ENCODE results near the gene SNAI3.

SNAI3 gene

DNA sequence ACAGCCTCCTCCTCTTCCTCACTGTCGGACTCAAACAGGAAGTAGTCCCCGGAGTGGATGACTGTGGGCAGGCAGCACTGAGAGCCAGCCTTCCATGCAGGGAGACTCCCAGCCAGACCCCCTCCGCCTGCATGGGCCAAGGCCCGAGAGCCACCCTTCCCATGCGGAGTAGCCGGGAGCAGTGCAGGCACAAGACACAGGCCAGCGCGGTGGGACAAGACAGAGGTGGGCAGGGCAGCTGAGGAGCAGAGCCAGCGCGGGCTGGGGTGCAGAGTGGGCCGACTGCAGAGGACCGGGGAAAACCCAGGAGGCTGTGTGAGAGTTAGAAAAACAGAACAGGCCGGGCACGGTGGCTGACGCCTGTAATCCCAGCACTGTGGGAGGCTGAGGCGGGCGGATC is 37.6 kb upstream of the SNAI3 start:
- H3K9ac ChIP-seq (ENCODE audit: low read length): no peak overlapping the region
- no peak overlapping the region for H3K27ac ChIP-seq (ENCODE audit: low read depth, low read length)
- no peak overlapping the region for H3K4me2 ChIP-seq (ENCODE audit: low read depth, low read length, poor library complexity, severe bottlenecking)
- no peaks in the 10 kb centered on the region for H4K20me1 ChIP-seq (ENCODE audit: low read depth, low read length)
- no peaks in the 10 kb centered on the region for H3K79me2 ChIP-seq (ENCODE audit: insufficient read depth, low read length)
- H3K9me2 ChIP-seq (replicated peaks; ENCODE audit: insufficient read depth, low read length): no peaks in the 10 kb centered on the region
- TF ChIP-seq EZH2phosphoT487 (conservative IDR thresholded peaks at IDR 0.05; ENCODE audit: low read length): no peak
- TF ChIP-seq, protein P1, sequence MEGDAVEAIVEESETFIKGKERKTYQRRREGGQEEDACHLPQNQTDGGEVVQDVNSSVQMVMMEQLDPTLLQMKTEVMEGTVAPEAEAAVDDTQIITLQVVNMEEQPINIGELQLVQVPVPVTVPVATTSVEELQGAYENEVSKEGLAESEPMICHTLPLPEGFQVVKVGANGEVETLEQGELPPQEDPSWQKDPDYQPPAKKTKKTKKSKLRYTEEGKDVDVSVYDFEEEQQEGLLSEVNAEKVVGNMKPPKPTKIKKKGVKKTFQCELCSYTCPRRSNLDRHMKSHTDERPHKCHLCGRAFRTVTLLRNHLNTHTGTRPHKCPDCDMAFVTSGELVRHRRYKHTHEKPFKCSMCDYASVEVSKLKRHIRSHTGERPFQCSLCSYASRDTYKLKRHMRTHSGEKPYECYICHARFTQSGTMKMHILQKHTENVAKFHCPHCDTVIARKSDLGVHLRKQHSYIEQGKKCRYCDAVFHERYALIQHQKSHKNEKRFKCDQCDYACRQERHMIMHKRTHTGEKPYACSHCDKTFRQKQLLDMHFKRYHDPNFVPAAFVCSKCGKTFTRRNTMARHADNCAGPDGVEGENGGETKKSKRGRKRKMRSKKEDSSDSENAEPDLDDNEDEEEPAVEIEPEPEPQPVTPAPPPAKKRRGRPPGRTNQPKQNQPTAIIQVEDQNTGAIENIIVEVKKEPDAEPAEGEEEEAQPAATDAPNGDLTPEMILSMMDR (IDR thresholded peaks at IDR 0.05; ENCODE audit: insufficient read depth, low read length, poor library complexity, severe bottlenecking): no peak
- no peaks in the 10 kb centered on the region for H3K27me3 ChIP-seq (ENCODE audit: low read length)
- no peaks in the 10 kb centered on the region for H3K36me3 ChIP-seq (ENCODE audit: low read length)
- H2AFZ ChIP-seq (ENCODE audit: low read depth, low read length, severe bottlenecking): no peak overlapping the region
- no peak overlapping the region for H3K4me3 ChIP-seq (ENCODE audit: insufficient read depth, low read length, poor library complexity, severe bottlenecking)
- no peaks in the 10 kb centered on the region for H3F3A ChIP-seq (ENCODE audit: insufficient read depth)
- no peaks in the 10 kb centered on the region for H3K9me3 ChIP-seq (ENCODE audit: insufficient read depth, low read length)

DNA sequence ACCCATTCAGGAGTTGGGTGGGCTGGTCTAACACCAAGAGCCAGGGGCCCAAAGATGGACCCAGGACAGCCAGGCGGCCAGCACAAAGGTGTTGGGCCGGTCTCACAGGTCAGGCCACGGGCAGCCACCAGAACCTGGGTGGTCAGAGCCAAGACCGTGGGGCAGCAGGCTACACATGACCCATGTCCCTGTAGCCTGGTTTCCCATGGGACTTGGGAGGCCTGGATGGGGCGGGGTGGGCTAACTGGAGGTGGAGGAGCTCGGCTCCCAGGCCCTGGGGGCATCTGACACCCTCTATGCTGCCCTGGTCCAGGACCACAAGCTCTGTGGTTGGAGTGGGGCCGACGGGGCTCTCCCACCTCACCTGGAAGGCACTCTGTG is 37.2 kb upstream of the SNAI3 start:
- TF ChIP-seq, protein P1 (IDR thresholded peaks at IDR 0.05; ENCODE audit: insufficient read depth, low read length, poor library complexity, severe bottlenecking): no peak
- TF ChIP-seq EZH2phosphoT487 (conservative IDR thresholded peaks at IDR 0.05; ENCODE audit: low read length): no peak
- no peaks in the 10 kb centered on the region for H3K36me3 ChIP-seq (ENCODE audit: low read length)
- H3F3A ChIP-seq (ENCODE audit: insufficient read depth): no peaks in the 10 kb centered on the region
- H3K9ac ChIP-seq (ENCODE audit: low read length): no peak overlapping the region
- H3K27ac ChIP-seq (ENCODE audit: low read depth, low read length): no peak overlapping the region
- H3K27me3 ChIP-seq (ENCODE audit: low read length): no peaks in the 10 kb centered on the region
- H3K79me2 ChIP-seq (ENCODE audit: insufficient read depth, low read length): no peaks in the 10 kb centered on the region
- H4K20me1 ChIP-seq (ENCODE audit: low read depth, low read length): no peaks in the 10 kb centered on the region
- H2AFZ ChIP-seq (ENCODE audit: low read depth, low read length, severe bottlenecking): no peak overlapping the region
- H3K9me2 ChIP-seq (replicated peaks; ENCODE audit: insufficient read depth, low read length): no peaks in the 10 kb centered on the region
- H3K9me3 ChIP-seq (ENCODE audit: insufficient read depth, low read length): no peaks in the 10 kb centered on the region
- H3K4me2 ChIP-seq (ENCODE audit: low read depth, low read length, poor library complexity, severe bottlenecking): no peak overlapping the region
- no peak overlapping the region for H3K4me3 ChIP-seq (ENCODE audit: insufficient read depth, low read length, poor library complexity, severe bottlenecking)

DNA sequence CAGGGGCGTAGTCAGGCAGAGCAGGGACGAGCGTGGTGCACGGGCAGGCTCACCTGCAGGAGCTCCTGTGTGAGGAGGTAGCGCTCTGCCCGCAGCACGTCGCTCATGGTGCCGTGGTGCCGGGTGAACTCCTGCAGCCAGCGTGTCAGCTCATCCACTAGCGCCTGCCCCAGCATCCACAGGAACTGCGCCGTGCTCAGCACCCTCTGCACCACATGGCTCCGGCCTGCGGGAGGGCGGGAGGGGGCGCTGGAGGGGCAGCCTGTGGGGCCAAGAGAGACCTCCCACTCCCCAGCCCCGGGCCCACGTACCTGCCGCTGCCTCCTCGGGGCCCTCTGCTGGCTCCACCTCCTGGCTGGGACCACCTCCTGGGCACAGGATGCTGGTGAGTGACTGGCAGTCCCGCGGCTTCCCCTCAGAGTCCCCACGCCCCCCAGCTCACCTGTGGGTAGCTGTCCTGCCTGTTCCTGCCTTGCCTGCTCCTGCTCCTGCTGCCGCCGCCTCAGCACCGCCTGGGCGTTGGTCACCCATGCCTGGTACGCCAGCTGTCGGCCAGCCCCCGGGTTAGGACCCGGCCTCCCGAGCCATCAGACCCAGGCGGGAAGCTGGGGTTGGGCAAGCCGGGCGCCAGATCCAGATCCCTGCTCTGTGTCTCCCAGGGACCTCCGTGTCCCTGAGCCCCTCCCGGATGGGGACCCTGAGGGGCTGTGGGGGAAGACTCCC is 36.6 kb upstream of the SNAI3 start:
- no peaks in the 10 kb centered on the region for H4K20me1 ChIP-seq (ENCODE audit: low read depth, low read length)
- H3K4me3 ChIP-seq (ENCODE audit: insufficient read depth, low read length, poor library complexity, severe bottlenecking): no peak overlapping the region
- no peak overlapping the region for H3K4me2 ChIP-seq (ENCODE audit: low read depth, low read length, poor library complexity, severe bottlenecking)
- no peak overlapping the region for H2AFZ ChIP-seq (ENCODE audit: low read depth, low read length, severe bottlenecking)
- H3K9ac ChIP-seq (ENCODE audit: low read length): no peak overlapping the region
- no peaks in the 10 kb centered on the region for H3K9me3 ChIP-seq (ENCODE audit: insufficient read depth, low read length)
- H3K27ac ChIP-seq (ENCODE audit: low read depth, low read length): no peak overlapping the region
- no peak for TF ChIP-seq EZH2phosphoT487 (conservative IDR thresholded peaks at IDR 0.05; ENCODE audit: low read length)
- TF ChIP-seq, protein P1 (IDR thresholded peaks at IDR 0.05; ENCODE audit: insufficient read depth, low read length, poor library complexity, severe bottlenecking): no peak
- no peaks in the 10 kb centered on the region for H3K27me3 ChIP-seq (ENCODE audit: low read length)
- H3K36me3 ChIP-seq (ENCODE audit: low read length): no peaks in the 10 kb centered on the region
- H3K9me2 ChIP-seq (replicated peaks; ENCODE audit: insufficient read depth, low read length): no peaks in the 10 kb centered on the region
- H3F3A ChIP-seq (ENCODE audit: insufficient read depth): no peaks in the 10 kb centered on the region
- no peaks in the 10 kb centered on the region for H3K79me2 ChIP-seq (ENCODE audit: insufficient read depth, low read length)

Measured in SU-DHL-6 (cell line).